Measurements from ENCODE around the gene HSBP1L1.

DNA sequence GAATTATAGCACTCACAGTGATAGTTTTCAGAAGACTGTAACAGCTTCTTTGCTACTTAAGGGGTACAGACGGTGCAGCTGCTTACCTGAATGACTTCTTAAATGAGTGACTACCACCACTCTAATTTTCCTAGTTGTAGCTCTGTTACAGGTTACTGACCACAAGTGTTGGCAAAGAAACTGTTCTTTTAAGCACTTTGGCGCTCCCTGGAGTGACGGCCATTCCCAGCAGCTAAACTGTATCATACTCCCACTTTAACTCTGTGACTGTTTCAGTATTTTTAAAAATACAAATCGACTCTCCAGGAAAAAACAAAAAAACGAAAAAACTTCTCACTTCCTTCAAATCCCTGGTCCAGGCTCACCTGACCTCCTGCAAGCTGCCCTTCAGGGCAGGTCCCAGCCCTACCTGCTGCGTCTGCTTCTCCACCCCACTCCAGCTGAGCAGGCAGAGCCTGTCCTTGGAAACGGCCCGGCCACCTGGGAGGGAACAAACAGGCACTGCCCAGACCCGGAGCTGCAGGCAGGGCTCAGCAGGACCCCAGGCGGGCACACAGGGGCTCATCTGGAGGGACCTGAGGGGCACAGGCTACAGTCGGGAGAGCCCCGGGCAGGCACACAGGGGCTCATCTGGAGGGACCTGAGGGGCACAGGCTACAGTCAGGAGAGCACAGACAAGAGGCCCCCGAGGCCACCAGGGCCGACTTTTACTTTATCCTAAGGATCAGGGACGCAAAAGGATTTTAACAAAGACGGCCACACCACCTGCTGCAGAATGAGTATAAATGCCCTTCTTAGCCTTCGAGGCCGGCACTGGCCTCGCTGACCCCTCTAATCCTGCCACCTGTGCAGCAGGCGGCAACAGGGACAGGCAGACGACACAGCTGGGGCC, 37.5 kb upstream of the HSBP1L1 start:
- TF ChIP-seq, protein P1, sequence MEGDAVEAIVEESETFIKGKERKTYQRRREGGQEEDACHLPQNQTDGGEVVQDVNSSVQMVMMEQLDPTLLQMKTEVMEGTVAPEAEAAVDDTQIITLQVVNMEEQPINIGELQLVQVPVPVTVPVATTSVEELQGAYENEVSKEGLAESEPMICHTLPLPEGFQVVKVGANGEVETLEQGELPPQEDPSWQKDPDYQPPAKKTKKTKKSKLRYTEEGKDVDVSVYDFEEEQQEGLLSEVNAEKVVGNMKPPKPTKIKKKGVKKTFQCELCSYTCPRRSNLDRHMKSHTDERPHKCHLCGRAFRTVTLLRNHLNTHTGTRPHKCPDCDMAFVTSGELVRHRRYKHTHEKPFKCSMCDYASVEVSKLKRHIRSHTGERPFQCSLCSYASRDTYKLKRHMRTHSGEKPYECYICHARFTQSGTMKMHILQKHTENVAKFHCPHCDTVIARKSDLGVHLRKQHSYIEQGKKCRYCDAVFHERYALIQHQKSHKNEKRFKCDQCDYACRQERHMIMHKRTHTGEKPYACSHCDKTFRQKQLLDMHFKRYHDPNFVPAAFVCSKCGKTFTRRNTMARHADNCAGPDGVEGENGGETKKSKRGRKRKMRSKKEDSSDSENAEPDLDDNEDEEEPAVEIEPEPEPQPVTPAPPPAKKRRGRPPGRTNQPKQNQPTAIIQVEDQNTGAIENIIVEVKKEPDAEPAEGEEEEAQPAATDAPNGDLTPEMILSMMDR (IDR thresholded peaks at IDR 0.05; ENCODE audit: insufficient read depth, low read depth, low read length), result no peak
- no peak for TF ChIP-seq EZH2 (IDR thresholded peaks at IDR 0.05; ENCODE audit: insufficient read depth, low read length)
